ENCODE data around the gene NR1D1.
"Not testable (repeated sequence)": the region's sequence is repeated elsewhere in the genome, so short reads cannot be mapped to it uniquely, and the experiment has no call there.

Gene NR1D1

GRCh38 chr17:40100419-40100668 is at the start of gene NR1D1:
TSS of gene NR1D1 (minus strand) at chr17:40100589. CDS start at chr17:40100094, 495 bp downstream.
- ATAC-seq (no peak), DNase-seq (no peak)

DNA sequence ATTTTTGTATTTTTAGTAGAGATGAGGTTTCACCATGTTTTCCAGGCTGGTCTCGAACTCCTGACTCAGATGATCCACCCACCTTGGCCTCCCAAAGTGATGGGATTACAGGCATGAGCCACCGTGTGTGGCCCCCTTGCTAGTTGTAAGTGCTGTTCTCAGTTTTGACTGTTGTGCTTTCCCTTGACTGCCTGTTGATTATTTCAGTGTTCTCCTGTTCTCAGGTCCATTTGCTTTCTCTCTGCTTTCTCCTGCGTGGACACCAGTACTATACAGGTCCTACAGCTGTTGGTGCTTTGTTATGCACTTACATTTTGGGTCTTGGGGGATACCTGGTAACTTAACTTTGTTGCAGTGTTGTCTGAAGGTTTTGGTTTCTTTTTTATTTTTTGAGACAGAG is 48.1 kb upstream of the NR1D1 start:
- ATAC-seq (no peak), DNase-seq (no peak)

DNA sequence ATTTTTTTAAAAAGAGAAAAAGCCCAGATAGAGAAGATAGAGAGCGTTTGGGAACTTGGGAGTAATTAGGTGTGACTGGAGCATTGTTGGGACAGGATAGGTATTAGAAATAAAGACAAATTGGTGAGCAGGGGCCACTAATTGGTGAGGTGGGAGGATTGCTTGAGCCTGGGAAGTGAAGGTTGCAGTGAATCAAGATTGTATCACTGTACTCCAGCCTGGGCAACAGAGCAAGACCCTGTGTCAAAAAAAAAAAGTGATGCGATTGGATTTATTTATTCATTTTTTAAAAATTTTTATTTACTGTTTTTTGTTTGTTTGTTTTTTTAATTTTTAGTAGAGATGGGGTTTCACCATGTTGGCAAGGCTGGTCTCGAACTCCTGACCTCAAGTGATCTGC is 45.1 kb upstream of the NR1D1 start:
- ATAC-seq: no peak
- DNase-seq: no peak

DNA sequence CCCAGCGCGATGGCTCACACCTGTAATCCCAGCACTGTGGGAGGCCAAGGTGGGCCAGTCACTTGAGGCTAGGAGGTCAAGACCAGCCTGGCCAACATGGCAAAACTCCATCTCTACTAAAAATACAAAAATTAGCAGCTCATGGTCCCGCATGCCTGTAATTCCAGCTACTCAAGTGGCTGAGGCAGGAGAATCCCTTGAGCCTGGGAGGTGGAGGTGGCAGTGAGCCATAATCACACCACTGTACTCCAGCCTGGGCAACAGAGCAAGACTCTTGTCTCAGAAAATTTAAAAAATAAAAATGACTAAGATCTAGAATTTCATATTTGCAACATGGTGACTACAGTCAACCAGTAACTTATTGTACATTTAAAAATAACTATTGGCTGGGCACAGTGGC is 42.8 kb upstream of the NR1D1 start:
- ATAC-seq: not testable (repeated sequence)

DNA sequence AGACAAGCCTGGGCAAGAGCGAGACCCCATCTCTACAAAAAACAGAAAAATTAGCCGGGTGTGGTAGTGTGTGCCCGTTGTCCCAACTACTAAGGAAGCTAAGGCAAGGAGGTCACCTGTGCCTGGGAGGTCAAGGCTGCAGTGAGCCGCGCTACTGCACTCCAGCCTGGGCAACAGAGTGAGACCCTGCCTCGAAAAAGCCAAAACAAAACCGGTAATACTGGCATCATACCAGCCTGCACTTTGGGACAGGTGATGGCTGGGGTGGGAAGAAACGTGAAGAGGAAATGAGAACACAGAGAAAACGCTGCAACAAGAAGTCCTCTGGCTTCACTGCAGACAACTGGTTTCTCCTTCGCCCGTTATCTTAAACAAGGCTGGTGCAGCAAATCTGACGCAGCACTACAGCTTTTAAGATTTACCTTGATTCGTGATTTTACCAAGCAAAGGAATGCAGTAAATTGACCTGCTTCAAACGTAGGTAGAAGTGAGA is 39.2 kb upstream of the NR1D1 start:
- ATAC-seq (no peak), DNase-seq (peak; percentile 12)

More for the DNA sequence above, 42.8 kb upstream of the NR1D1 start:
- not testable (repeated sequence) for DNase-seq

DNA sequence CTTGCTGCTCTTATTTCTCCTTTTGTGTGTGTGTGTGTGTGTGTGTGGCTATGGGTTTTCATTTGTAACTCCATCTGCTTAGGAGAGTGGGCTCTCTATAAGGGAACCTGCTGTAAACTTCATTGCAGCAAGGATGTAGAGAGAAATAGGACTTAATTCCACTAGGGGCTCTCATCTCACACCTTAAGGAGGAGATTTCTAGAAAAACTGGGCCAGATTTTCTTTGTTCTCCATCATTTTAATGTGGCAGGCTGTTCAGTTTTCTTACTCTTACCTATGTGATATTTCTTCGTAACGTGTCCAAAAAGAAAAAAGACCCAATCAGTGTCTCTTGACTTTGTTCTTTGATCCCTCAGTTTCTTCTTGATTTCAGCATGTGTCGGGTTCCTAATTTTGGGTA is 35.4 kb upstream of the NR1D1 start:
- no peak for ATAC-seq
- DNase-seq: no peak

GRCh38 chr17:40134184-40134583 is 33.8 kb upstream of the NR1D1 start:
- no peak for ATAC-seq
- DNase-seq: no peak

DNA sequence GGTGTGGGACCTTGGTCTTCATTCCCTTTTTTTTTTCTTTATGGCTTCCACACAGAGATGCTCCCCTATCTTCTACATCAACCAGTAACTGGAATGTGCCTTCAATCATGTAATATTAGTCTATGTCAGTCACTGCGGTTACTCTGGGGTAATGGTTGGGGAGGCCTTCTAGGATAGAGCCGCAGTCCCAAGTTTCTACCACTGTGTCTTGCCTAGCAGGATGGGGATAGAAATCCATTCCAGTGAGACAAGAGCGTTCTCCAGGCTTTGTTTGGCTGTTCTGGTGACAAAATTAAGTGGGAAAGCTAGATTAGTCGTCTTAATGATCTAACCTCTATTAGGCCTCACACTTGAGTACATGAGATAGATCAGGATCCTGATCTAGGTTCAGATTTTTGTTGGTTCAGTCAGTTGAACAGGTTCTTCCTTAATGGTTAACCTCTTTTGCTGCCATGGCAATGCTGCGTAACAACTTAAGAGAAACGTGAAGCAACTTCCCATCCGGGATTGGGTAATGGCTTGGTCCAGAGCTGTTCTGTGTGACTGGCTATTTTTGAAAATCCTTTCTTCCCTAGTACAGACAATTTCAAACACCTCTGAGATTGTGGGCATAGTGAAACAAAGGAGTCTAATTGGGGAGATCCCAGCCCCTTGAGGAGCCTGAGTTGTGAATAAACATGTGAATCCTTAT is 30.1 kb upstream of the NR1D1 start:
- DNase-seq: no peak
- no peak for ATAC-seq

- DNase-seq (no peak), ATAC-seq (no peak)
Observed at GRCh38 chr17:40129498-40129897, 29.1 kb upstream of the NR1D1 start.

- ATAC-seq (no peak), DNase-seq (no peak)
Observed at GRCh38 chr17:40124279-40125141, 24.1 kb upstream of the NR1D1 start.

DNA sequence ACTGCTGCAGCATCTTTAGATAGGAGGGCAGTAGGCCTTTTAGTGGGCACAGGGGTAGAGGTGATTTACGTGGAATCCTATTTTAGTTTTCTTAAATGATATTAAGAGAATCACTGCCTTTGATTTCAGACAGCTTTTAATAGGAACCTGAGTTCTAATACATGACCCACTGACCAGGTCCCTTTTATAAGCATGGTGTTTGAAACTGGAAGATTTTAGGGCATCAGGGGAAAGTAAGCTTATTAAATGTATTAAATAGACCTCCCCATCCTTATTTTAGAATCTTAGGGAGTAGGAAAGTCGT is 23.4 kb upstream of the NR1D1 start:
- ATAC-seq (no peak), DNase-seq (no peak)

- peak; percentile 68 for DNase-seq
- ATAC-seq: peak; percentile 26
Observed at GRCh38 chr17:40122999-40123810, 22.8 kb upstream of the NR1D1 start.

GRCh38 chr17:40122136-40122998 is 22.0 kb upstream of the NR1D1 start:
- peak; percentile 24 for ATAC-seq
- DNase-seq: peak; percentile 49

- ATAC-seq: peak; percentile 66
- DNase-seq: peak; percentile 92
Observed at GRCh38 chr17:40121181-40122135, 21.1 kb upstream of the NR1D1 start, which contains the start of gene MSL1. TSS of gene MSL1 (plus strand) at chr17:40121971. CDS start at chr17:40122613, 642 bp downstream.

DNA sequence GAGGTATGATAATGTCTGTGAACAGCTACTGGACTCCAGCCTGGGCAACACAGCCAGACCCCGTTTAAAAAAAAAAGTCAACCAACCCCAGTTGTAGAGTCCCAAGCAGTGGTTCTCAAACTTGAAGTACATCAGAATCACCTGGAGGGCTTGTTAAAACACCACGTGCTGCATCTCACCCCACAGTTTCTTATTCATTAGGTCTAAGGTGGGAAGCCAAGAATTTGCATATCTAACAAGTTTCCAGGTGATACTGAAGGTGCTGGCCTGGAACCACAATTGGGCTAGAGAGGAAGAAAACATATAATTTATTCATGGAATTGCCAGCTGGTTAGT is 14.7 kb upstream of the NR1D1 start:
- no peak for DNase-seq
- ATAC-seq: no peak

GRCh38 chr17:40113907-40114245 is 13.5 kb upstream of the NR1D1 start:
- DNase-seq (no peak), ATAC-seq (no peak)

- peak; percentile 91 for ATAC-seq
- DNase-seq: peak; percentile 94
Observed at GRCh38 chr17:40113110-40113906, 12.9 kb upstream of the NR1D1 start.

DNA sequence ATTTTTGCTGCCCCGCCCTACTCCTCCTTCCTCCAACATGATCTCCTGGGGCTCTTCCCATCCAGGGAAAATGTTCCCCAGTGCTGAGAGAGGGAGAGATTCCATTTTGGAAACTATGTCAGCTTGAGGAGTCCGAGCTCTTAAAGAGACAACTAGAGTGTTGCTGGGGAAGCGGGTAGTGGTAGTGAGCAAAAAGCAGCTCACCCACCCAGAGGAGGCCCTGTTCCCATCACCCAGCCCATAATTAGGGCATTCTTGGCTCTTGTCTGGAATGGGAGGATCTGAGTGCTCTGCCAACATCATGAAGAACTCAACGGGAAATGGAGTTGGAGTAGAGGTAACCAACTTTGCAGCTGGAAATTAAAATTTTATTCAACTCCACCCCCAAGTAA is 12.3 kb upstream of the NR1D1 start:
- DNase-seq (no peak), ATAC-seq (no peak)

DNA sequence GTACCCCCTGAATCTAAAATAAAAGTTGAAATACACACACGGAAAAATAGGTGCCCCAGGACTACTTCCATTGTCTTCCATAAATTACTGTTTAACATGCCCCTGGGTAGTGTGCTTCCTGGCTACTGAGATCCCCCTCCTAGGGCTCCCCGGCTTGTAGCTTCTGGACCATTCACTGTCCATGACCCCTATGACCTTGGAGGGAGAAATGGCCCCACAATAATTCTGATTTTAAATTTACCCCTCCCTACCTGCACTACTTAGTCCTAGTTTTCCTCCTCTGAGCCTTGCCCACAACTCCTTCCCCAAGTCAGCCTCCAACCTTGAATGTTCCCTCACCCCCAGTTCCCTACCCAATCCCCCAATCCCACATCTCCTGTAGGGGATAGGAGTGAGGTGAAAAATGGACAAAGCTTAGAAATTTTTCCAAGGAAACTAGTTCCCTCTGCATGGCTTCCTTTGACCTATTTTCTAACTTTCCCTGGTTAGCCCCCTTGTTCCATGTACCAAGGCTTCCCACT is 11.9 kb upstream of the NR1D1 start:
- no peak for ATAC-seq
- DNase-seq: no peak
